HCT116 (cell line): ENCODE results near the gene CDH3. TPM values are rescaled to one million over a fixed set of nuclear protein-coding genes. Genes with fewer than 3 reads are reported as not detected.
A peak's percentile ranks its signal among the peaks of the same experiment; 100 is the strongest.

ENCODE experiments used
- ATAC-seq: fragments of 200-7000 bp; cut with Tn5 transposase; 2 replicates; pipeline ENCODE4 v1.9.1; 2020; ENCODE audit warnings: mild to moderate bottlenecking, moderate library complexity
- BruUV-seq: library from RNA; stranded (reverse); fragments of 400-500 nt; replicated peaks from 2 replicates; lab custom pipeline; 2021; lab: Mats Ljungman, UMichigan
- CTCF ChIA-PET: fragments of 300-600 bp; sonication (Branson Sonifier 250); formaldehyde crosslinking; loops from one replicate; lab custom pipeline; 2021; ENCODE audit warnings: antibody characterized with exemption; lab: Charles Lee
- POLR2A ChIA-PET: fragments of 300-600, 350-600 bp; sonication (Branson Sonifier 250); formaldehyde crosslinking; loops from one replicate; lab custom pipeline; 2021; ENCODE audit warnings: antibody characterized with exemption; lab: Charles Lee
- RAD21 ChIA-PET, 2 experiments: fragments of 300-600 bp; sonication (Branson Sonifier 250); formaldehyde crosslinking; loops; one replicate each; lab custom pipeline; 2023; ENCODE audit warnings: low total read pairs in 2 of 2; ENCODE audit not compliant: uncharacterized antibody in 2 of 2, unreplicated experiment in 2 of 2, low non-redundant PET in 1 of 2; lab: Charles Lee
- DNase-seq: peaks from one replicate; pipeline ENCODE4 v3.0.0-alpha.2; 2010; ENCODE audit warnings: low read depth, low spot score
- H2AFZ ChIP-seq: fragments of 200-600 bp; shearing (Covaris generic), sonication (generic); 2 replicates; pipeline ENCODE4 v1.6.1; 2017; ENCODE audit warnings: low read depth, mixed run types, mixed read lengths, antibody characterized with exemption, low read length; ENCODE audit not compliant: poor library complexity, severe bottlenecking
- H3K27ac ChIP-seq: 2 replicates; pipeline ENCODE4 v1.5.1; 2012; ENCODE audit warnings: low read depth, low read length
- H3K27me3 ChIP-seq: fragments of 200-600 bp; sonication (generic); 2 replicates; pipeline ENCODE4 v1.6.1; 2016; ENCODE audit warnings: mixed run types, low read length, mixed read lengths; ENCODE audit not compliant: insufficient read depth
- H3K36me3 ChIP-seq, 2 experiments: fragments of 200-500 bp in 1 of 2; fragments of 200-600 bp in 1 of 2; sonication (Bioruptor generic) in 1 of 2; sonication (generic) in 1 of 2; 2 replicates each; pipeline versions ENCODE4 v1.5.1 to v1.6.1; 2014 to 2016; ENCODE audit warnings: low read length in 2 of 2, inconsistent platforms in 1 of 2, mixed read lengths in 1 of 2, mixed run types in 1 of 2; ENCODE audit not compliant: insufficient read depth in 2 of 2, control insufficient read depth in 1 of 2
- H3K4me1 ChIP-seq, 2 experiments: fragments of 200-600 bp in 1 of 2; sonication (generic) in 1 of 2; 2 replicates each; pipeline versions ENCODE4 v1.5.1 to v1.6.1; 2012 to 2017; ENCODE audit warnings: low read length in 2 of 2, inconsistent platforms in 1 of 2, mild to moderate bottlenecking in 1 of 2, mixed read lengths in 1 of 2, mixed run types in 1 of 2, moderate library complexity in 1 of 2; ENCODE audit not compliant: insufficient read depth in 2 of 2, control insufficient read depth in 1 of 2
- H3K4me2 ChIP-seq: fragments of 200-600 bp; sonication (generic); 2 replicates; pipeline ENCODE4 v1.6.1; 2017; ENCODE audit warnings: mixed run types, low read length, mixed read lengths
- H3K4me3 ChIP-seq, 2 experiments: fragments of 200-600 bp in 1 of 2; sonication (generic) in 1 of 2; replicated peaks in 1 of 2; 2 replicates each; pipeline ENCODE4 v1.5.1; 2011 to 2016; ENCODE audit warnings: low read length in 2 of 2, control low read depth in 1 of 2, low read depth in 1 of 2, mild to moderate bottlenecking in 1 of 2, mixed read lengths in 1 of 2, mixed run types in 1 of 2
- H3K79me2 ChIP-seq: fragments of 200-600 bp; sonication (generic); 2 replicates; pipeline ENCODE4 v1.6.1; 2017; ENCODE audit warnings: mild to moderate bottlenecking, mixed run types, low read length, moderate library complexity, mixed read lengths; ENCODE audit not compliant: insufficient read depth
- H3K9ac ChIP-seq: fragments of 200-600 bp; sonication (generic); 2 replicates; pipeline ENCODE4 v1.6.1; 2016; ENCODE audit warnings: low read length, mixed read lengths
- H3K9me2 ChIP-seq: fragments of 200-600 bp; sonication (generic), shearing (Covaris generic); 2 replicates; pipeline ENCODE4 v1.6.1; 2017; ENCODE audit warnings: mixed run types, mild to moderate bottlenecking, moderate library complexity; ENCODE audit not compliant: insufficient read depth
- H3K9me3 ChIP-seq, 2 experiments: fragments of 200-500 bp in 1 of 2; fragments of 200-600 bp in 1 of 2; sonication (Bioruptor generic) in 1 of 2; sonication (generic) in 1 of 2; 2 replicates each; pipeline ENCODE4 v1.6.1; 2014 to 2017; ENCODE audit warnings: low read length in 2 of 2, mixed read lengths in 2 of 2, inconsistent platforms in 1 of 2, low read depth in 1 of 2, mild to moderate bottlenecking in 1 of 2, mixed run types in 1 of 2, moderate library complexity in 1 of 2; ENCODE audit not compliant: control insufficient read depth in 1 of 2, insufficient read depth in 1 of 2
- H4K20me1 ChIP-seq: fragments of 200-600 bp; sonication (generic), shearing (Covaris generic); 2 replicates; pipeline ENCODE4 v1.6.1; 2017; ENCODE audit warnings: mixed run types, mild to moderate bottlenecking, moderate library complexity; ENCODE audit not compliant: insufficient read depth
- CEBPB ChIP-seq: IDR thresholded peaks from 2 replicates; pipeline ENCODE4 v1.6.1; 2012; ENCODE audit warnings: low read depth
- EGR1 ChIP-seq: IDR thresholded peaks from 2 replicates; pipeline ENCODE4 v1.6.1; 2012; ENCODE audit warnings: low read depth
- ELF1 ChIP-seq: IDR thresholded peaks from 2 replicates; pipeline ENCODE4 v1.6.1; 2012; ENCODE audit warnings: low read depth, borderline replicate concordance
- EZH2 ChIP-seq: fragments of 200-600 bp; sonication (generic); IDR thresholded peaks from 2 replicates; pipeline ENCODE4 v1.6.1; 2017; ENCODE audit warnings: antibody characterized with exemption, mixed run types
- EZH2phosphoT487 ChIP-seq: fragments of 200-600 bp; IDR thresholded peaks from 2 replicates; pipeline ENCODE4 v1.6.1; 2018; ENCODE audit warnings: antibody characterized with exemption, borderline replicate concordance
- FOSL1 ChIP-seq: IDR thresholded peaks from 2 replicates; pipeline ENCODE4 v1.6.1; 2012; ENCODE audit warnings: low read depth
- JUND ChIP-seq: IDR thresholded peaks from 2 replicates; pipeline ENCODE4 v1.6.1; 2012
- POLR2A ChIP-seq: IDR thresholded peaks from 2 replicates; pipeline ENCODE4 v1.7.0; 2011; ENCODE audit warnings: borderline replicate concordance; ENCODE audit not compliant: insufficient read depth, insufficient read length; ENCODE audit errors: extremely low read depth
- POLR2AphosphoS5 ChIP-seq: IDR thresholded peaks from 2 replicates; pipeline ENCODE4 v1.6.1; 2011; ENCODE audit warnings: mild to moderate bottlenecking, low read depth, low read length, moderate library complexity
- SIN3A ChIP-seq: IDR thresholded peaks from 2 replicates; pipeline ENCODE4 v1.6.1; 2012; ENCODE audit warnings: low read depth
- SP1 ChIP-seq: IDR thresholded peaks from 2 replicates; pipeline ENCODE4 v1.6.1; 2012; ENCODE audit warnings: low read depth
- TCF7L2 ChIP-seq: IDR thresholded peaks from 2 replicates; pipeline ENCODE4 v1.7.0; 2011; ENCODE audit warnings: borderline replicate concordance, inconsistent platforms; ENCODE audit not compliant: insufficient read depth, insufficient read length; ENCODE audit errors: extremely low read depth
- ZNF274 ChIP-seq: fragments of 200-500 bp; sonication (Bioruptor generic); IDR thresholded peaks from 2 replicates; pipeline ENCODE4 v1.6.1; 2014; ENCODE audit warnings: mild to moderate bottlenecking, low read depth, low read length, inconsistent platforms
- intact Hi-C: fragments of 100-400 bp; cut with micrococcal nuclease; formaldehyde crosslinking; loops from 2 replicates; pipeline ENCODE4 v1.10.0; 2022
- total RNA-seq: library from RNA; stranded (reverse); gene quantifications from one replicate; pipeline ENCODE4 v1.2.1, GENCODE V29; 2021; ENCODE audit not compliant: unreplicated experiment
- TF ChIP-seq, protein P1 (sequence below), 3 experiments: fragments of 200-600 bp in 1 of 3; sonication (generic) in 1 of 3; IDR thresholded peaks in 2 of 3; conservative IDR thresholded peaks in 1 of 3; 2 replicates each; pipeline ENCODE4 v1.5.1; 2012 to 2017; ENCODE audit warnings: low read depth in 2 of 3, low read length in 2 of 3, antibody characterized with exemption in 1 of 3, borderline replicate concordance in 1 of 3, control low read depth in 1 of 3, mild to moderate bottlenecking in 1 of 3, mixed read lengths in 1 of 3, mixed run types in 1 of 3, moderate library complexity in 1 of 3; ENCODE audit not compliant: insufficient read depth in 1 of 3
- TF ChIP-seq, protein P2 (sequence below): IDR thresholded peaks from 2 replicates; pipeline ENCODE4 v1.6.1; 2012

CDH3 gene
- total RNA-seq, 1 experiment from 2014 or later: 94.7 TPM

DNA sequence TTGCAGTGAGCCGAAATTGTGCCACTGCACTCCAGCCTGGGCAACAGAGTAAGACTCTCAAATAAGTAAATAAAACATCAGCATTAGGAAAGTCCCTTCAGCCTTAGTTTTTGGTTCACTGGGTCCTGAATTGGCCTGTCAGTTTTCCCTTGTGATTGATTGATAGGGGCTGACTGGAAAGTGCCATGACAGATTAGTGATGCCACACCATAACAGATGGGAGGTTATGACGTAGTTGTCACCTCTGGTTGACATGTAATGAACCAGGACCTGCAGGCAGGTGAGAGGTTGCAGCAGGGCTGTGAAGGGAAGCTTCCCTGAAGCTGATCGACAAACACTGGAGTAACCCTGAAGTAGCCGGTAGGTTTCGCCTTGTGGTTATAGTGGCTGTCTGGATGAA, 41.8 kb downstream of the CDH3 start:
- ChIA-PET POLR2A (no interaction called here), RAD21 (no interaction called here), CTCF (interaction anchor here (1.0 kb wide), 1 partner anchor 96 kb away, joined by 4 read pairs; no protein-coding TSS in a partner anchor)
- Histone ChIP-seq H3K36me3 (peaks cover 32 to 36% of the 10 kb centered on the region in 2 experiments), H3K9me3 (no peaks in the 10 kb centered on the region), H3K9me2 (no peaks in the 10 kb centered on the region), H3K9ac (no peak overlapping the region), H2AFZ (no peak overlapping the region), H3K27ac (no peak overlapping the region), H4K20me1 (no peaks in the 10 kb centered on the region), H3K79me2 (no peaks in the 10 kb centered on the region), H3K4me1 (no peaks in the 10 kb centered on the region), H3K4me3 (no peak overlapping the region), H3K27me3 (no peaks in the 10 kb centered on the region), H3K4me2 (no peak overlapping the region)
- ATAC-seq: no peak
- TF ChIP-seq, protein P1, sequence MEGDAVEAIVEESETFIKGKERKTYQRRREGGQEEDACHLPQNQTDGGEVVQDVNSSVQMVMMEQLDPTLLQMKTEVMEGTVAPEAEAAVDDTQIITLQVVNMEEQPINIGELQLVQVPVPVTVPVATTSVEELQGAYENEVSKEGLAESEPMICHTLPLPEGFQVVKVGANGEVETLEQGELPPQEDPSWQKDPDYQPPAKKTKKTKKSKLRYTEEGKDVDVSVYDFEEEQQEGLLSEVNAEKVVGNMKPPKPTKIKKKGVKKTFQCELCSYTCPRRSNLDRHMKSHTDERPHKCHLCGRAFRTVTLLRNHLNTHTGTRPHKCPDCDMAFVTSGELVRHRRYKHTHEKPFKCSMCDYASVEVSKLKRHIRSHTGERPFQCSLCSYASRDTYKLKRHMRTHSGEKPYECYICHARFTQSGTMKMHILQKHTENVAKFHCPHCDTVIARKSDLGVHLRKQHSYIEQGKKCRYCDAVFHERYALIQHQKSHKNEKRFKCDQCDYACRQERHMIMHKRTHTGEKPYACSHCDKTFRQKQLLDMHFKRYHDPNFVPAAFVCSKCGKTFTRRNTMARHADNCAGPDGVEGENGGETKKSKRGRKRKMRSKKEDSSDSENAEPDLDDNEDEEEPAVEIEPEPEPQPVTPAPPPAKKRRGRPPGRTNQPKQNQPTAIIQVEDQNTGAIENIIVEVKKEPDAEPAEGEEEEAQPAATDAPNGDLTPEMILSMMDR (IDR thresholded peaks at IDR 0.05 in 2 of 3, conservative IDR thresholded peaks at IDR 0.05 in 1 of 3; ENCODE audit: borderline replicate concordance in 1 of 3, insufficient read depth in 1 of 3, low read depth in 2 of 3, low read length in 2 of 3): no peak
- TF ChIP-seq SIN3A: no peak
- TF ChIP-seq FOSL1: no peak
- TF ChIP-seq EZH2phosphoT487: no peak
- TF ChIP-seq ZNF274: no peak
- no peak for TF ChIP-seq JUND
- no peak for TF ChIP-seq CEBPB
- no peak for TF ChIP-seq EZH2
- no TSS peak for BruUV-seq
- no peak for DNase-seq
- intact Hi-C loops: no loop called here

DNA sequence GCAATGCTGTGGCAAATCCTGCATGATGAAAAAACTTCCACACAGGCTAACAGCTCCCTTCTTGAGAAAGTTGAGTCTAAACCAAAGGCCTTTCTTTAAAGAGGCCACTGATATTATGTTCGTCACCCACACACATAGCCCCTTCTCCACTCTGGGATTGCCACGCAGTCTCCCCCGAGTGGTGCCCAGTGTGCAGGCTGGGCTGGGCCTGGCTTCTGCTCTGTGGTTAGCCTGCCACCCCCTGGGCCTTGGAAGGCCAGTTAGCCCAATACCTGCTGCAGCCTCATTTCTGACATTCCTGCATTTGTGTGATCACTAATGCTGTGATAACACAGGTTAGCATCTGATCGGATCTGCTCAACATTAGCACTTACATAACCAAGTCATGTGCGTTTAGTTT, 44.8 kb downstream of the CDH3 start:
- Histone ChIP-seq H3K4me1 (no peaks in the 10 kb centered on the region), H3K9me3 (no peaks in the 10 kb centered on the region), H3K4me3 (no peak overlapping the region), H3K9me2 (no peaks in the 10 kb centered on the region), H3K79me2 (no peaks in the 10 kb centered on the region), H3K27ac (no peak overlapping the region), H2AFZ (no peak overlapping the region), H3K4me2 (no peak overlapping the region), H3K27me3 (no peaks in the 10 kb centered on the region), H3K36me3 (peaks cover 37 to 42% of the 10 kb centered on the region in 2 experiments), H3K9ac (no peak overlapping the region), H4K20me1 (no peaks in the 10 kb centered on the region)
- intact Hi-C loops: no loop called here
- POLR2A ChIA-PET: no interaction called here
- CTCF ChIA-PET: no interaction called here
- DNase-seq (no peak), ATAC-seq (no peak)
- RAD21 ChIA-PET: no interaction called here
- no TSS peak for BruUV-seq
- TF ChIP-seq TCF7L2: no peak
- no peak for TF ChIP-seq EGR1
- TF ChIP-seq SP1: no peak
- no peak for TF ChIP-seq EZH2phosphoT487
- TF ChIP-seq POLR2AphosphoS5: no peak
- no peak for TF ChIP-seq ELF1
- no peak for TF ChIP-seq POLR2A
- TF ChIP-seq, protein P1 (IDR thresholded peaks at IDR 0.05 in 2 of 3, conservative IDR thresholded peaks at IDR 0.05 in 1 of 3; ENCODE audit: borderline replicate concordance in 1 of 3, insufficient read depth in 1 of 3, low read depth in 2 of 3, low read length in 2 of 3): peak in 1 of 3 experiments; percentile 75; a peak in 1 of 6 replicates
- TF ChIP-seq EZH2: no peak
- TF ChIP-seq, protein P2, sequence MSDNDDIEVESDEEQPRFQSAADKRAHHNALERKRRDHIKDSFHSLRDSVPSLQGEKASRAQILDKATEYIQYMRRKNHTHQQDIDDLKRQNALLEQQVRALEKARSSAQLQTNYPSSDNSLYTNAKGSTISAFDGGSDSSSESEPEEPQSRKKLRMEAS: no peak
